ENCODE results near the gene AHRR. TPM values are rescaled to one million over a fixed set of nuclear protein-coding genes. Genes with fewer than 3 reads are reported as not detected.

Gene AHRR
- total and polyA plus RNA-seq, 2 of the 4 experiments (the other 2 are of a cell fraction), result 15.6 to 37.1 TPM

GRCh38 chr5:318931-319601 is 2.4 kb upstream of the AHRR start:
- Histone ChIP-seq H3K4me3 (ENCODE audit: insufficient read depth, low read depth, low read length) (no peak overlapping the region), H2BK20ac (ENCODE audit: low read depth, low read length) (peak overlapping the region; percentile 35; the same call in 1 of the 2 replicates)
- WGBS, 2 experiments (ENCODE audit: extremely low coverage in 2 of 2, insufficient read length in 1 of 2), result 77% methylated on average over 11 of the region's 18 CpGs; no CpG with 5 or more reads in 1 of the 2 experiments

More at GRCh38 chr5:318931-319601, 2.4 kb upstream of the AHRR start:
- H3K36me3 ChIP-seq (ENCODE audit: control insufficient read depth, insufficient read depth, low read length), result peaks cover 27% of the 10 kb centered on the region
- H2AK9ac ChIP-seq (replicated peaks; ENCODE audit: low read depth, low read length, poor library complexity), result peak overlapping the region; percentile 73
- ChIA-PET CTCF (interaction anchor here (1.1 kb wide), 2 partner anchors 128 to 133 kb away, joined by 3 read pairs; no protein-coding TSS in a partner anchor), POLR2A (ENCODE audit: unreplicated experiment) (no interaction called here)
- H3K4ac ChIP-seq (ENCODE audit: low read depth, low read length), result peak overlapping the region; percentile 92
- peak overlapping the region; percentile 81 for H2BK120ac ChIP-seq (ENCODE audit: low read depth, low read length)
- peak overlapping the region; percentile 90; the same call in 1 of the 2 replicates for H2AK5ac ChIP-seq (ENCODE audit: low read depth, low read length)
- no peak overlapping the region for H3K23ac ChIP-seq (ENCODE audit: low read depth, low read length)
- no peak overlapping the region for H3K9ac ChIP-seq (ENCODE audit: low read depth, low read length)
- no peak overlapping the region for H3K27ac ChIP-seq (ENCODE audit: insufficient read depth, low read length)
- in situ Hi-C loops (cut with MboI; ENCODE audit: low sequenced_read_pairs) (no loop called here), intact Hi-C loops (cut with micrococcal nuclease) (loop anchor here (10.0 kb wide), 2 partner anchors 296 to 586 kb away; partner anchors contain the start of gene CEP72), dilution Hi-C loops (cut with HindIII; ENCODE audit: low sequenced_read_pairs, unreplicated experiment) (no loop called here)
- peaks cover 10 to 62% of the 10 kb centered on the region in 2 experiments; a peak in 3 of 4 replicates for H3K79me1 ChIP-seq (ENCODE audit: low read depth in 1 of 2, low read length in 2 of 2)
- H3K4me2 ChIP-seq (ENCODE audit: low read depth, low read length), result no peak overlapping the region
- H4K8ac ChIP-seq (ENCODE audit: low read depth in 2 of 2, low read length in 2 of 2), result no peak overlapping the region
- H3K4me1 ChIP-seq (ENCODE audit: control insufficient read depth, insufficient read depth, low read length), result peaks cover 21% of the 10 kb centered on the region
- no peak overlapping the region for H3K18ac ChIP-seq (ENCODE audit: low read depth, low read length)
- H2AFZ ChIP-seq (replicated peaks; ENCODE audit: low read length, poor library complexity), result no peak overlapping the region
- H2BK5ac ChIP-seq (ENCODE audit: low read depth, low read length, poor library complexity, severe bottlenecking), result no peak overlapping the region
- no peak overlapping the region for H3K14ac ChIP-seq (replicated peaks; ENCODE audit: low read depth, low read length)
- H3K9me3 ChIP-seq (ENCODE audit: control insufficient read depth, insufficient read depth, low read length), result no peaks in the 10 kb centered on the region
- H2BK15ac ChIP-seq (ENCODE audit: low read depth, low read length), result peak overlapping the region; percentile 40; the same call in 1 of the 3 replicates
- ATAC-seq (ENCODE audit: low read depth) (no peak), DNase-seq (no peak)
- BruUV-seq (replicated peaks), result no TSS peak
- H4K91ac ChIP-seq (ENCODE audit: insufficient read depth, low read depth, low read length), result peak overlapping the region; percentile 56
- H3K27me3 ChIP-seq (ENCODE audit: control insufficient read depth, insufficient read depth, low read length), result no peaks in the 10 kb centered on the region
- H3K56ac ChIP-seq (ENCODE audit: extremely low read depth, insufficient read depth, low read length), result no peak overlapping the region
- TF ChIP-seq RAD21 (IDR thresholded peaks at IDR 0.05; ENCODE audit: low read length) (no peak), SMC3 (IDR thresholded peaks at IDR 0.05; ENCODE audit: low read depth, low read length) (no peak), POLR2A (IDR thresholded peaks at IDR 0.05; ENCODE audit: low read depth, low read length) (no peak), MAZ (IDR thresholded peaks at IDR 0.05; ENCODE audit: borderline replicate concordance, low read depth, low read length) (no peak)
- H4K5ac ChIP-seq (ENCODE audit: low read depth, low read length), result no peak overlapping the region
- H3K9me1 ChIP-seq (ENCODE audit: insufficient read depth, low read length), result no peaks in the 10 kb centered on the region
- peaks cover 38% of the 10 kb centered on the region for H4K20me1 ChIP-seq (ENCODE audit: insufficient read depth, low read length)
